GM21447 (cell line): ENCODE results near the gene PCDHGB4.
A peak's percentile ranks its signal among the peaks of the same experiment; 100 is the strongest.
"Not testable (repeated sequence)": the region's sequence is repeated elsewhere in the genome, so short reads cannot be mapped to it uniquely, and the experiment has no call there.

Experiments used
- ATAC-seq: cut with Tn5 transposase; IDR thresholded peaks from one replicate; pipeline ENCODE4 v1.9.1; 2021; ENCODE audit not compliant: unreplicated experiment

The PCDHGB4 gene

GRCh38 chr5:141397756-141398551, 10.5 kb downstream of the PCDHGB4 start, which contains the start of gene PCDHGB5:
TSS of gene PCDHGB5 (plus strand) at chr5:141397947. CDS start at chr5:141398128, 181 bp downstream.
- ATAC-seq: peak; percentile 73

- no peak for ATAC-seq
Observed at GRCh38 chr5:141398608-141399007, 11.1 kb downstream of the PCDHGB4 start.

GRCh38 chr5:141399555-141400258, 12.2 kb downstream of the PCDHGB4 start:
- no peak for ATAC-seq

- no peak for ATAC-seq
Observed at GRCh38 chr5:141402553-141403243, 15.2 kb downstream of the PCDHGB4 start, which contains the start of gene PCDHGA9. TSS of gene PCDHGA9 (plus strand) at chr5:141402778. CDS start at chr5:141402953, 175 bp downstream.

- no peak for ATAC-seq
Observed at GRCh38 chr5:141403387-141403786, 15.9 kb downstream of the PCDHGB4 start.

DNA sequence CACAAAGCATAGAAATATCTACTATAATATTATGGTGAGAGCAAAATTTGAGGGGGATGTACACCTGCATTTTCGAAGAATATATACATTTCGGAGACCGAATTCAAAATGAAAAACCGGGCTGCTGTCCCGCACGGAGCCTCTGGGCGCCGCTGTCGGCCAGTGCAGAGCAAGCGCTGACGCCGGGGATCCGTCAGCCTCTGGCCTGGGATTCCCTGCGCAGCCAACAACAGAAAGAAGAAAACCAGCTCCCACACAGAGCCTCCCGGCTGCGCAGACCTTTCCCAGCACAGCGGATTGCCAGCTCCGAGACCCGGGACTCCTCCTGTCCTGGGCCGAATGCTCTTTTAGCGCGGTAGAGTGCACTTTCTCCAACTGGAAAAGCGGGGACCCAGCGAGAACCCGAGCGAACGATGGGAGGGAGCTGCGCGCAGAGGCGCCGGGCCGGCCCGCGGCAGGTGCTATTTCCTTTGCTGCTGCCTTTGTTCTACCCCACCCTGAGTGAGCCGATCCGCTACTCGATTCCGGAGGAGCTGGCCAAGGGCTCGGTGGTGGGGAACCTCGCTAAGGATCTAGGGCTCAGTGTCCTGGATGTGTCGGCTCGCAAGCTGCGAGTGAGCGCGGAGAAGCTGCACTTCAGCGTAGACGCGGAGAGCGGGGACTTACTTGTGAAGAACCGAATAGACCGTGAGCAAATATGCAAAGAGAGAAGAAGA, 20.4 kb downstream of the PCDHGB4 start, which contains the start of gene PCDHGB6:
Gene PCDHGB6 (plus strand): TSS at position 232 of the 716 bp plus-strand sequence. CDS start 182 bp downstream, at position 414.
- not testable (repeated sequence) for ATAC-seq

DNA sequence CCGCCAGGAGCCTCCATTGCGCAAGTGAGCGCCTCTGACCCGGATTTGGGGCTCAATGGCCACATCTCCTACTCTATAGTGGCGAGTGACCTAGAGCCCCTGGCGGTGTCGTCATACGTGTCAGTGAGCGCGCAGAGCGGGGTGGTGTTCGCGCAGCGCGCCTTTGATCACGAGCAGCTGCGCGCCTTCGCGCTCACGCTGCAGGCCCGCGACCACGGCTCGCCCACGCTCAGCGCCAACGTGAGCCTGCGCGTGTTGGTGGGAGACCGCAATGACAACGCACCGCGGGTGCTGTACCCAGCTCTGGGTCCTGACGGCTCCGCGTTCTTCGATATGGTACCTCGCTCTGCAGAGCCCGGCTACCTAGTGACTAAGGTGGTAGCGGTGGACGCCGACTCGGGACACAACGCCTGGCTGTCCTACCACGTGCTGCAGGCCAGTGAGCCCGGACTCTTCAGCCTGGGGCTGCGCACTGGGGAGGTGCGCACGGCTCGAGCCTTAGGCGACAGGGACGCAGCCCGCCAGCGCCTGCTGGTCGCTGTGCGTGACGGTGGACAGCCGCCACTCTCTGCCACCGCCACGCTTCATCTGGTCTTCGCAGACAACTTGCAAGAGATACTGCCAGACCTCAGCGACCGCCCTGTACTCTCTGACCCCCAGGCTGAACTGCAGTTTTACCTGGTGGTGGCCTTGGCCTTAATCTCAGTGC, 22.3 kb downstream of the PCDHGB4 start:
- ATAC-seq: no peak

- no peak for ATAC-seq
Observed at GRCh38 chr5:141411575-141411974, 24.1 kb downstream of the PCDHGB4 start.

- peak; percentile 70 for ATAC-seq
Observed at GRCh38 chr5:141412854-141413539, 25.5 kb downstream of the PCDHGB4 start, which contains the start of gene PCDHGA10. TSS of gene PCDHGA10 (plus strand) at chr5:141412987. CDS start at chr5:141413176, 189 bp downstream.

- ATAC-seq: no peak
Observed at GRCh38 chr5:141413540-141414069, 26.1 kb downstream of the PCDHGB4 start.

DNA sequence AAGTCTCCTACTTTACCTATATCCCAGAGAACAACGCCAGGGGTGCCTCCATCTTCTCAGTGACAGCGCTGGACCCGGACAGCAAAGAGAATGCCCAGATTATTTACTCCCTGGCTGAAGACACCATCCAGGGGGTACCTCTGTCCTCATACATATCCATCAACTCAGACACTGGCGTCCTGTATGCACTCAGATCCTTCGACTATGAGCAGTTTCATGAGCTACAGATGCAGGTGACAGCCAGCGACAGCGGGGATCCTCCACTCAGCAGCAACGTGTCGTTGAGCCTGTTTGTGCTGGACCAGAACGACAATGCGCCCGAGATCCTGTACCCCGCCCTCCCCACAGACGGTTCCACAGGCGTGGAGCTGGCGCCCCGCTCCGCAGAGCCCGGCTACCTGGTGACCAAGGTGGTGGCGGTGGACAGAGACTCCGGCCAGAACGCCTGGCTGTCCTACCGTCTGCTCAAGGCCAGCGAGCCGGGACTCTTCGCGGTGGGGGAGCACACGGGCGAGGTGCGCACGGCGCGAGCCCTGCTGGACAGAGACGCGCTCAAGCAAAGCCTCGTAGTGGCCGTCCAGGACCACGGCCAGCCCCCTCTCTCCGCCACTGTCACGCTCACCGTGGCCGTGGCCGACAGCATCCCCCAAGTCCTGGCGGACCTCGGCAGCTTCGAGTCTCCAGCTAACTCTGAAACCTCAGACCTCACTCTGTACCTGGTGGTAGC, 27.2 kb downstream of the PCDHGB4 start:
- not testable (repeated sequence) for ATAC-seq

GRCh38 chr5:141415275-141415618, 27.7 kb downstream of the PCDHGB4 start:
- not testable (repeated sequence) for ATAC-seq

DNA sequence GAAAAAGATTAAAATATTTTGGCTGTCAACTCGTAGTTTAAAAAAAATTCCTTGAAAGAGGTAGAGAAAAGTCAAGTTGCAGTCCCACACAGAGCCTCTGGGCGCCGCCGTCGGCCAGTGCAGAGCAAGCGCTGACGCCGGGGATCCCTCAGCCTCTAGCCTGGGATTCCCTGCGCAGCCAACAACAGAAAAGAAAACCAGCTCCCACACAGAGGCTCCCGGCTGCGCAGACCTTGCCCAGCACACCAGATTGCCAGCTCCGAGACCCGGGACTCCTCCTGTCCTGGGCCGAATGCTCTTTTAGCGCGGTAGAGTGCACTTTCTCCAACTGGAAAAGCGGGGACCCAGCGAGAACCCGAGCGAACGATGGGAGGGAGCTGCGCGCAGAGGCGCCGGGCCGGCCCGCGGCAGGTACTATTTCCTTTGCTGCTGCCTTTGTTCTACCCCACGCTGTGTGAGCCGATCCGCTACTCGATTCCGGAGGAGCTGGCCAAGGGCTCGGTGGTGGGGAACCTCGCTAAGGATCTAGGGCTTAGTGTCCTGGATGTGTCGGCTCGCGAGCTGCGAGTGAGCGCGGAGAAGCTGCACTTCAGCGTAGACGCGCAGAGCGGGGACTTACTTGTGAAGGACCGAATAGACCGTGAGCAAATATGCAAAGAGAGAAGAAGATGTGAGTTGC, 30.1 kb downstream of the PCDHGB4 start, which contains the start of gene PCDHGB7:
Gene PCDHGB7 (plus strand): TSS at position 184 of the 679 bp plus-strand sequence. CDS start 183 bp downstream, at position 367.
- ATAC-seq: peak; percentile 56

GRCh38 chr5:141419074-141419880, 31.8 kb downstream of the PCDHGB4 start:
- no peak for ATAC-seq

DNA sequence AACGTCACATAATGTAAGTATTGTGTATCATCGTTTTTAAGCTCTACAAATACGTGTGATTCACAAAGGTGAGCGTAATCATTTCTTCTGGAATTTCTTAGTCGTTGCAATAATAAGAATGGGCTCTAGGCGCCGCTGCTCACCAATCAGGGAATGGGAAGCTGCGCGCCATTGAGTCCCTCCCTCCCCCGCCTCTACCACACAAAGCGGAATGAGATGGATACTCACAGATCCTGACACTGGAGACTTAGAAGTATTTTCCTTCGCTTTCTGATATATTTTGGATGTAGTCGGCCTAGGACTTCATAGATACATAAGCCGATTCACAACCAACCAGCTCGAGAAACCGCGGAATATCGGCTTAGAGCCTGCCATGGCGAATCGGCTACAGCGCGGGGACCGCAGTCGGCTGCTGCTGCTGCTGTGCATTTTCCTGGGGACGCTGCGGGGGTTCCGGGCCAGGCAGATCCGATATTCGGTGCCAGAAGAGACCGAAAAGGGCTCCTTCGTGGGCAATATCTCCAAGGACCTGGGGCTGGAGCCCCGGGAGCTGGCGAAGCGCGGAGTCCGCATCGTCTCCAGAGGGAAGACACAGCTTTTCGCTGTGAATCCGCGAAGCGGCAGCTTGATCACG, 33.5 kb downstream of the PCDHGB4 start, which contains the start of gene PCDHGA11:
Gene PCDHGA11 (plus strand): TSS at position 197 of the 634 bp plus-strand sequence. CDS start 177 bp downstream, at position 374.
- no peak for ATAC-seq

DNA sequence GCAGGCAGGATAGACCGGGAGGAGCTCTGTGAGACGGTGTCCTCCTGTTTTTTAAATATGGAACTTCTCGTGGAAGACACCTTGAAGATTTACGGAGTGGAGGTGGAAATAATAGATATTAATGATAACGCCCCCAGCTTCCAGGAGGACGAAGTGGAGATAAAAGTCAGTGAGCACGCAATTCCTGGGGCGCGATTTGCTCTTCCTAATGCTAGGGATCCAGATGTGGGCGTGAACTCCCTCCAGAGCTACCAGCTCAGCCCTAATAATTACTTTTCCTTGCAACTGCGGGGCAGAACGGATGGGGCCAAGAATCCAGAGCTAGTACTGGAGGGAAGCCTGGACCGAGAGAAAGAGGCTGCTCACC, 34.0 kb downstream of the PCDHGB4 start:
- ATAC-seq: no peak
